ENCODE results near the gene CSNK1E.

CSNK1E gene

GRCh38 chr22:38251341-38251692 lies 65.9 kb downstream of the CSNK1E start:
- ATAC-seq = no peak
- TF ChIP-seq CREB5 (CRISPR knock-in tag; IDR thresholded peaks at IDR 0.05; ENCODE audit: low read depth) = no peak
- no peak for TF ChIP-seq ZNF70 (CRISPR knock-in tag; IDR thresholded peaks at IDR 0.05)
- no peak for TF ChIP-seq CSDC2 (CRISPR knock-in tag; IDR thresholded peaks at IDR 0.05)
- TF ChIP-seq BACH2 (CRISPR knock-in tag; IDR thresholded peaks at IDR 0.05; ENCODE audit: borderline replicate concordance) = no peak
- TF ChIP-seq ZFP3 (CRISPR knock-in tag; IDR thresholded peaks at IDR 0.05) = no peak
- TF ChIP-seq ZNF565 (CRISPR knock-in tag; conservative IDR thresholded peaks at IDR 0.05; ENCODE audit: low read depth) = no peak
- TF ChIP-seq RARB (CRISPR knock-in tag; IDR thresholded peaks at IDR 0.05) = no peak
- no peak for TF ChIP-seq CSRNP3 (CRISPR knock-in tag; IDR thresholded peaks at IDR 0.05)
- TF ChIP-seq TSHZ2 (CRISPR knock-in tag; IDR thresholded peaks at IDR 0.05) = no peak
- no peak for TF ChIP-seq SNAI2 (CRISPR knock-in tag; IDR thresholded peaks at IDR 0.05)
- no peak for TF ChIP-seq ARNTL (CRISPR knock-in tag; IDR thresholded peaks at IDR 0.05; ENCODE audit: borderline replicate concordance, low read depth)
- TF ChIP-seq ZC3H10 (CRISPR knock-in tag; IDR thresholded peaks at IDR 0.05) = no peak
- no peak for TF ChIP-seq OSR1 (CRISPR knock-in tag; IDR thresholded peaks at IDR 0.05)

GRCh38 chr22:38250643-38251340 lies 66.4 kb downstream of the CSNK1E start:
- no peak for ATAC-seq
- TF ChIP-seq GLIS3 (CRISPR knock-in tag; IDR thresholded peaks at IDR 0.05) (no peak), ARNTL (CRISPR knock-in tag; IDR thresholded peaks at IDR 0.05; ENCODE audit: borderline replicate concordance, low read depth) (no peak), BACH2 (CRISPR knock-in tag; IDR thresholded peaks at IDR 0.05; ENCODE audit: borderline replicate concordance) (no peak), ESRRG (CRISPR knock-in tag; IDR thresholded peaks at IDR 0.05) (no peak), CSDC2 (CRISPR knock-in tag; IDR thresholded peaks at IDR 0.05) (no peak), SNAI2 (CRISPR knock-in tag; IDR thresholded peaks at IDR 0.05) (no peak), TCF4 (CRISPR knock-in tag; IDR thresholded peaks at IDR 0.05; ENCODE audit: borderline replicate concordance) (no peak), ISL1 (CRISPR knock-in tag; IDR thresholded peaks at IDR 0.05) (no peak), POU6F1 (CRISPR knock-in tag; IDR thresholded peaks at IDR 0.05; ENCODE audit: borderline replicate concordance, low read depth) (no peak)

GRCh38 chr22:38249803-38250642 lies 67.2 kb downstream of the CSNK1E start:
- no peak for TF ChIP-seq SNAI2 (CRISPR knock-in tag; IDR thresholded peaks at IDR 0.05)
- TF ChIP-seq CREB5 (CRISPR knock-in tag; IDR thresholded peaks at IDR 0.05; ENCODE audit: low read depth) = no peak
- TF ChIP-seq POU6F1 (CRISPR knock-in tag; IDR thresholded peaks at IDR 0.05; ENCODE audit: borderline replicate concordance, low read depth) = no peak
- no peak for TF ChIP-seq CSRNP3 (CRISPR knock-in tag; IDR thresholded peaks at IDR 0.05)
- TF ChIP-seq GLIS3 (CRISPR knock-in tag; IDR thresholded peaks at IDR 0.05) = no peak
- no peak for TF ChIP-seq TCF4 (CRISPR knock-in tag; IDR thresholded peaks at IDR 0.05; ENCODE audit: borderline replicate concordance)
- no peak for TF ChIP-seq OSR1 (CRISPR knock-in tag; IDR thresholded peaks at IDR 0.05)
- TF ChIP-seq ZFP3 (CRISPR knock-in tag; IDR thresholded peaks at IDR 0.05) = no peak
- TF ChIP-seq PPARA (CRISPR knock-in tag; IDR thresholded peaks at IDR 0.05; ENCODE audit: borderline replicate concordance) = no peak
- TF ChIP-seq CSDC2 (CRISPR knock-in tag; IDR thresholded peaks at IDR 0.05) = no peak
- ATAC-seq = no peak

Data from SK-N-SH treated with all-trans-retinoic acid at 6 μM for 48 hours (cell line).